GM23248 (cell line): ENCODE results near the gene APOLD1.

Experiments used
- EZH2 ChIP-seq: fragments of 200-600 bp; sonication (generic); IDR thresholded peaks from 2 replicates; pipeline ENCODE4 v1.6.1; 2018; ENCODE audit warnings: antibody characterized with exemption, mild to moderate bottlenecking; ENCODE audit not compliant: insufficient read depth, poor library complexity, severe bottlenecking
- EZH2phosphoT487 ChIP-seq: fragments of 200-600 bp; sonication (generic); IDR thresholded peaks from 2 replicates; pipeline ENCODE4 v1.6.1; 2018; ENCODE audit warnings: antibody characterized with exemption, moderate library complexity, mild to moderate bottlenecking, low read depth; ENCODE audit not compliant: insufficient read depth

GRCh38 chr12:12822886-12823285, 37.4 kb downstream of the APOLD1 start:
- TF ChIP-seq EZH2 (no peak), EZH2phosphoT487 (no peak)
